ENCODE results near the gene EYS. TPM values are rescaled to one million over a fixed set of nuclear protein-coding genes. Genes with fewer than 3 reads are reported as not detected.
"Not testable (repeated sequence)": the region's sequence is repeated elsewhere in the genome, so short reads cannot be mapped to it uniquely, and the experiment has no call there.

Gene EYS
- total RNA-seq, 1 experiment from 2014 or later: not detected

- no peak overlapping the region for H3K27ac ChIP-seq (ENCODE audit: insufficient read length, low read depth, low read length)
- H2BK12ac ChIP-seq (ENCODE audit: insufficient read length, low read depth, low read length): no peak overlapping the region
- no peaks in the 10 kb centered on the region for H3K27me3 ChIP-seq (ENCODE audit: insufficient read depth, low read length)
- no CpG with 5 or more reads among the region's 5 CpGs for WGBS (ENCODE audit: extremely low coverage, insufficient read length, low lambda C conversion rate)
- no peaks in the 10 kb centered on the region for H4K20me1 ChIP-seq (ENCODE audit: control insufficient read depth, insufficient read depth, insufficient read length)
- H4K91ac ChIP-seq (ENCODE audit: insufficient read length, low read depth, low read length): no peak overlapping the region
- no peak overlapping the region for H3K23ac ChIP-seq (ENCODE audit: insufficient read length, low read depth, low read length)
- Mint-ChIP-seq H3K27me3 (ENCODE audit: low read depth) (no peaks in the 10 kb centered on the region), H3K27ac (no peak overlapping the region), H3K4me3 (no peak overlapping the region), H3K36me3 (ENCODE audit: insufficient read depth in 1 of 3, low read depth in 3 of 3) (no peaks in the 10 kb centered on the region; a peak in 2 of 7 replicates), H3K4me1 (no peaks in the 10 kb centered on the region), H3K9me3 (peaks cover 0 to 5% of the 10 kb centered on the region in 2 experiments; a peak in 3 of 5 replicates)
- no peak overlapping the region for H2BK15ac ChIP-seq (ENCODE audit: low read depth, low read length)
- H3T11ph ChIP-seq (ENCODE audit: low read length): no peak overlapping the region
- H3K79me2 ChIP-seq (ENCODE audit: insufficient read depth, low read length): no peaks in the 10 kb centered on the region
- no peak overlapping the region for H4K8ac ChIP-seq (replicated peaks; ENCODE audit: insufficient read length, low read depth, low read length)
- H2BK120ac ChIP-seq (ENCODE audit: low read depth, low read length, poor library complexity, severe bottlenecking): no peak overlapping the region
- H2AFZ ChIP-seq (ENCODE audit: low read length): no peak overlapping the region
- no peak overlapping the region for H3K9ac ChIP-seq (ENCODE audit: extremely low read depth, insufficient read length, low read length)
- H3K4me1 ChIP-seq (ENCODE audit: insufficient read depth, low read length): no peaks in the 10 kb centered on the region
- H2BK5ac ChIP-seq (ENCODE audit: insufficient read length, low read length): no peak overlapping the region
- H2BK20ac ChIP-seq (ENCODE audit: low read depth, low read length, poor library complexity, severe bottlenecking): no peak overlapping the region
- H3K14ac ChIP-seq (ENCODE audit: insufficient read depth, low read length): no peak overlapping the region
- TF ChIP-seq, protein P1, sequence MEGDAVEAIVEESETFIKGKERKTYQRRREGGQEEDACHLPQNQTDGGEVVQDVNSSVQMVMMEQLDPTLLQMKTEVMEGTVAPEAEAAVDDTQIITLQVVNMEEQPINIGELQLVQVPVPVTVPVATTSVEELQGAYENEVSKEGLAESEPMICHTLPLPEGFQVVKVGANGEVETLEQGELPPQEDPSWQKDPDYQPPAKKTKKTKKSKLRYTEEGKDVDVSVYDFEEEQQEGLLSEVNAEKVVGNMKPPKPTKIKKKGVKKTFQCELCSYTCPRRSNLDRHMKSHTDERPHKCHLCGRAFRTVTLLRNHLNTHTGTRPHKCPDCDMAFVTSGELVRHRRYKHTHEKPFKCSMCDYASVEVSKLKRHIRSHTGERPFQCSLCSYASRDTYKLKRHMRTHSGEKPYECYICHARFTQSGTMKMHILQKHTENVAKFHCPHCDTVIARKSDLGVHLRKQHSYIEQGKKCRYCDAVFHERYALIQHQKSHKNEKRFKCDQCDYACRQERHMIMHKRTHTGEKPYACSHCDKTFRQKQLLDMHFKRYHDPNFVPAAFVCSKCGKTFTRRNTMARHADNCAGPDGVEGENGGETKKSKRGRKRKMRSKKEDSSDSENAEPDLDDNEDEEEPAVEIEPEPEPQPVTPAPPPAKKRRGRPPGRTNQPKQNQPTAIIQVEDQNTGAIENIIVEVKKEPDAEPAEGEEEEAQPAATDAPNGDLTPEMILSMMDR (conservative IDR thresholded peaks at IDR 0.05): no peak
- no peak overlapping the region for H2AK5ac ChIP-seq (ENCODE audit: insufficient read length, low read length)
- H3K4ac ChIP-seq (ENCODE audit: low read depth, low read length): no peak overlapping the region
- no peak overlapping the region for H3K18ac ChIP-seq (ENCODE audit: insufficient read length, low read depth, low read length)
- H4K5ac ChIP-seq (ENCODE audit: insufficient read length, low read depth, low read length): no peak overlapping the region
- no peak for DNase-seq
- H3K4me2 ChIP-seq (ENCODE audit: insufficient read depth, insufficient read length, low read length): no peak overlapping the region
- H3K9me3 ChIP-seq (ENCODE audit: control insufficient read depth, low read depth, low read length): no peaks in the 10 kb centered on the region
- no peaks in the 10 kb centered on the region for H3K79me1 ChIP-seq (ENCODE audit: insufficient read depth, low read depth, low read length, poor library complexity, severe bottlenecking)
- H3K56ac ChIP-seq (ENCODE audit: insufficient read length, low read depth, low read length): no peak overlapping the region
- H3K23me2 ChIP-seq (ENCODE audit: insufficient read length, low read depth, low read length, poor library complexity, severe bottlenecking): no peaks in the 10 kb centered on the region
Observed at GRCh38 chr6:63888416-63888815, 1818.6 kb downstream of the EYS start.

DNA sequence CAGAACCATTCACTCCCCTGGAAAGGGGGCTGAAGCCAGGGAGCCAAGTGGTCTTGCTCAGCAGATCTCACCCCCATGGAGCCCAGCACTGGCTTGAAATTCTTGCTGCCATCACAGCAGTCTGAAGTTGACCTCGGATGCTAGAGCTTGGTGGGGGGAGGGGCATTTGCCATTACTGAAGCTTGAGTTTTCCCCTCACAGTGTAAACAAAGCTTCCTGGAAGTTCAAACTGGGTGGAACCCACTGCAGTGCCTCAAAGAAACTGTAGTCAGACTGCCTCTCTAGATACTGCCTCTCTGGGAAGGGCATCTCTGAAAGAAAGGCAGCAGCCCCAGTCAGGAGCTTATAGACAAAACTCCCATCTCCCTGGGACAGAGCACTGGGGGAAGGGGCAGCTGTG lies 1819.2 kb downstream of the EYS start:
- H3K36me3 Mint-ChIP-seq (ENCODE audit: insufficient read depth in 1 of 3, low read depth in 3 of 3); H4K91ac ChIP-seq (ENCODE audit: insufficient read length, low read depth, low read length); H3K9me3 Mint-ChIP-seq; H2BK5ac ChIP-seq (ENCODE audit: insufficient read length, low read length); H2AFZ ChIP-seq (ENCODE audit: low read length); H2BK20ac ChIP-seq (ENCODE audit: low read depth, low read length, poor library complexity, severe bottlenecking); H3K27me3 ChIP-seq (ENCODE audit: insufficient read depth, low read length); H3T11ph ChIP-seq (ENCODE audit: low read length); H3K14ac ChIP-seq (ENCODE audit: insufficient read depth, low read length); H4K5ac ChIP-seq (ENCODE audit: insufficient read length, low read depth, low read length); H4K20me1 ChIP-seq (ENCODE audit: control insufficient read depth, insufficient read depth, insufficient read length); DNase-seq; H3K4me2 ChIP-seq (ENCODE audit: insufficient read depth, insufficient read length, low read length); H3K79me2 ChIP-seq (ENCODE audit: insufficient read depth, low read length); H2BK15ac ChIP-seq (ENCODE audit: low read depth, low read length); H2BK120ac ChIP-seq (ENCODE audit: low read depth, low read length, poor library complexity, severe bottlenecking); H4K8ac ChIP-seq (replicated peaks; ENCODE audit: insufficient read length, low read depth, low read length); H3K4me3 Mint-ChIP-seq; H2BK12ac ChIP-seq (ENCODE audit: insufficient read length, low read depth, low read length); H3K4ac ChIP-seq (ENCODE audit: low read depth, low read length); H3K4me1 ChIP-seq (ENCODE audit: insufficient read depth, low read length); H3K27ac Mint-ChIP-seq; H2AK5ac ChIP-seq (ENCODE audit: insufficient read length, low read length); H3K27me3 Mint-ChIP-seq (ENCODE audit: low read depth); H3K79me1 ChIP-seq (ENCODE audit: insufficient read depth, low read depth, low read length, poor library complexity, severe bottlenecking); H3K9me3 ChIP-seq (ENCODE audit: control insufficient read depth, low read depth, low read length); H3K23me2 ChIP-seq (ENCODE audit: insufficient read length, low read depth, low read length, poor library complexity, severe bottlenecking); H3K9ac ChIP-seq (ENCODE audit: extremely low read depth, insufficient read length, low read length); H3K27ac ChIP-seq (ENCODE audit: insufficient read length, low read depth, low read length); H3K56ac ChIP-seq (ENCODE audit: insufficient read length, low read depth, low read length); H3K23ac ChIP-seq (ENCODE audit: insufficient read length, low read depth, low read length); H3K18ac ChIP-seq (ENCODE audit: insufficient read length, low read depth, low read length); H3K4me1 Mint-ChIP-seq: not testable (repeated sequence)
- whole genome bisulfite sequencing (ENCODE audit: extremely low coverage, insufficient read length, low lambda C conversion rate): no CpG with 5 or more reads among the region's 1 CpG
